ENCODE results near the gene CAMK2G.
A peak's percentile ranks its signal among the peaks of the same experiment; 100 is the strongest.
"Not testable (repeated sequence)": the region's sequence is repeated elsewhere in the genome, so short reads cannot be mapped to it uniquely, and the experiment has no call there.

The CAMK2G gene

DNA sequence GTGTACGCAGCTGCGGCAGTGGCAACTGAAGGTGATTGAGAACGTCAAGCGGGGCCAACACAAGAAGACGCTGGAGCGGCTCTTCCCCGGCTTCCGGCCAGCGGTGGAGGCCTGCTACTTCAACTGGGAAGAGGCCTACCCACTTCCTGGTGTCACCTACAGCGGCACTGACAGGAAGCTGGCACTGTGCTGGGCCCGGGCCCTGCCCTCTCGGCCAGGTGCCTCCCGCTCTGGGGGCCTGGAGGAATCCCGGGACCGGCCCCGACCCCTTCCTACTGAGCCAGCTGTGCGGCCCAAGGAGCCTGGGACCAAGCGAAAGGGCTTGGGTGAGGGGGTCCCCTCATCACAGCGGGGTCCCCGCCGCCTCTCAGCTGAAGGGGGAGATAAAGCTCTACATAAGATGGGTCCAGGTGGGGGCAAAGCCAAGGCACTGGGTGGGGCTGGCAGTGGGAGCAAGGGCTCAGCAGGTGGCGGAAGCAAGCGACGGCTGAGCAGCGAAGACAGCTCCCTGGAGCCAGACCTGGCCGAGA, 82.4 kb downstream of the CAMK2G start:
- in situ Hi-C loops (cut with HindIII; ENCODE audit: low pct_ligation_motif_present, low pct_unique_long_range_greater_than_20kb, low sequenced_read_pairs), result no loop called here

DNA sequence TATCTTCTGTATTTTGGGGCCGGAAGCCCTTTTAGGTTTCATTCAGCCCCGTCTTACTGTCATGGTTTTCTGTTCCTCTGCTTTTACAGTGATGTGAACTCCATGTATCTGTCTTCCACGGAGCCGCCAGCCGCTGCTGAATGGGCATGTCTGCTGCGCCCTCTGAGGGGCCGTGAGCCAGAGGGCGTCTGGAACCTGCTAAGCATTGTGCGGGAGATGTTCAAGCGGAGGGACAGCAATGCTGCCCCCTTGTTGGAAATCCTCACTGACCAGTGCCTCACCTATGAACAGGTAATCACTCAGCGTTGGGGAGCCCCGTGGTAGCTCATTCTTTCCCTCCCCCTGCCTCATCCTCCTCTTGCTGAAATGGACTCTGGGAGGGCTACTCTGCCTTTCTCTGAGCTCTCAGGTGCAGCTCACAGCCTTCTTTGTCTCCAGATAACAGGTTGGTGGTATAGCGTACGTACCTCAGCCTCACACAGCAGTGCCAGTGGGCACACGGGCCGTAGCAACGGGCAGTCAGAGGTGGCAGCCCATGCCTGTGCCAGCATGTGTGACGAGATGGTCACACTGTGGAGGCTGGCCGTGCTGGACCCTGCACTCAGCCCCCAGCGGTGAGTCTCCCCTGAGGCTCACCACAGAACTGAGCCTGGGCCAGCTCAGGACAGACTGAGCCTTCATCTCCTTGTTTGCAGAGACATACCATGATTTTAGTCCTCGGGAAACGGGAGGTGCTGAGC, 83.3 kb downstream of the CAMK2G start:
- no peak for DNase-seq
- in situ Hi-C loops (cut with HindIII; ENCODE audit: low pct_ligation_motif_present, low pct_unique_long_range_greater_than_20kb, low sequenced_read_pairs), result no loop called here

More for the DNA sequence above, 82.4 kb downstream of the CAMK2G start:
- DNase-seq, result no peak

DNA sequence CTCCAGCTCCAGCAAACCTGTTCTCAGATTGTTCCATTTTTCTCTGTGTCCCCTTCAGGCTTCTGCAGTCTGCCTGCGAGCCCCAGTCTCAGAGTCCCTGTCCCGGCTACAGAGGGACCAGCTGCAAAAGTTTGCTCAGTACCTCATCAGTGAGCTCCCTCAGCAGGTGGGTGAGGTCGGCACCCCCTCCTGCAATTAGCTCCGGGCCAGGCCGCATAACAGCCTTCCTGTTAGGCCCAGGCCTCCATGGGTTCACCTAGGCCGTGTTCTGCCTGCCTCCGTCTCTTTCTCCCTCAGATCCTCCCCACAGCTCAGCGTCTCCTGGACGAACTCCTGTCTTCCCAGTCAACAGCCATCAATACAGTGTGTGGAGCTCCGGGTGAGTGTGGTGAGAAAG, 84.7 kb downstream of the CAMK2G start:
- DNase-seq, result no peak
- in situ Hi-C loops (cut with HindIII; ENCODE audit: low pct_ligation_motif_present, low pct_unique_long_range_greater_than_20kb, low sequenced_read_pairs), result no loop called here

DNA sequence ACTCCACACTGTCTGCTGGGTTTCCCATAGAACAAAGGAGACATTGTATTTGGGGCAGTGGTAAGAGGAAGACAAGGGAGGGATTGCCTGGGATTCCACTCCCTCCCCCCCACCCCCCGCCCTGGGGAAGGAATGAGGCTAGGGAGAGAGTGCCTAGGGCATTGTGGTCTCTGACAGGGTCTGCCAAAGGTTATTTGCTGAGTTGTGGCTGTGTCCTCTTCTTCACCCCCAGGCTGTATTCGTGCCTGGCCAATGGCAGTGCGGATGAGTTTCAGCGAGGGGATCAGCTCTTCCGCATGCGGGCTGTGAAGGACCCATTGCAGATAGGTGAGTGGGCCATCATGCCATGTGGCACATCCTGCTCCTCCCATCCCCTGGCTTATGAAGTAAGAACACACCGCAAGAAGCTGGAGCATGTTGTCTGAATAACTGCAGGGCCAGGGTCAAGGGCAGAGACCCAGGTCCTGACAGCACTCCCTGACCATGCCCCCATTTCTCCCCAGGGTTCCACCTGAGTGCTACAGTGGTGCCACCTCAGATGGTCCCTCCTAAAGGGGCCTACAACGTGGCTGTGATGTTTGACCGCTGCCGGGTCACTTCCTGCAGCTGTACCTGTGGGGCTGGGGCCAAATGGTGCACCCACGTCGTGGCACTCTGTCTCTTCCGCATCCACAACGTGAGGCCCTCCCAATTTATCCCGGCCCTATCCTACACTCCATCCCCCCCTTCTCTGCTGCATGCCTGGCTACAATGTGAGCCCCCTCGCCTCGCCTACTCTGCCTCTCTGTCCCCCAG, 85.3 kb downstream of the CAMK2G start:
- in situ Hi-C loops (cut with HindIII; ENCODE audit: low pct_ligation_motif_present, low pct_unique_long_range_greater_than_20kb, low sequenced_read_pairs), result no loop called here
- no peak for DNase-seq

DNA sequence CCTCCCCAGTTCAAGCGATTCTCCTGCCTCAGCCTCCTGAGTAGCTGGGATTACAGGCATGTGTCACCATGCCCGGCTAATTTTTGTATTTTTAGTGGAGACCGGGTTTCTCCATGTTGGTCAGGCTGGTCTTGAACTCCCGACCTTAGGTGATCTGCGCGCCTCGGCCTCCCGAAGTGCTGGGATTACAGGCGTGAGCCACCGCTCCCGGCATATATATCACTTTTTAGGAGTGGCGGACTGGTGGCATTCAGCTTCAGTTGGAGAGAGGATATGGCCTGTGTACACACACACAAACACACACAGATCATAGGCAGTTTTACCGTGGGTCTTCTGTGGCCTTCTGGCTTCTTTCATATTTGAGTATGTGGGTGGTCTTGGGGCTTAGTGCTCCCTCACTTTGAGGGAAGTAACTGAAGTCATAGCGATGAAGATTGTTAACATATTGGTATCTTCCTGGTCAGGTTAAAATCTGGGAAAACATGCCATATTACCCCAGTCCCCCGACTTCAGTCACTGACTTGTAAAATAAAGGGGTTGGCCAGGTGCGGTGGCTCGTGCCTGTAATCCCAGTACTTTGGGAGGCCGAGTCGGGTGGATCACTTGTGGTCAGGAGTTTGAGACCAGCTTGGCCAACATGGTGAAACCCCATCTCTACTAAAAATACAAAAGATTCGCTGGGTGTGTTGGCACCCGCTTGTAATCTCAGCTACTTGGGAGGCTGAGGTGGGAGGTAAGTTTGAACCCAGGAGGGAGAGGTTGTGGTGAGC, 87.1 kb downstream of the CAMK2G start:
- DNase-seq; in situ Hi-C loops (cut with HindIII; ENCODE audit: low pct_ligation_motif_present, low pct_unique_long_range_greater_than_20kb, low sequenced_read_pairs): not testable (repeated sequence)

DNA sequence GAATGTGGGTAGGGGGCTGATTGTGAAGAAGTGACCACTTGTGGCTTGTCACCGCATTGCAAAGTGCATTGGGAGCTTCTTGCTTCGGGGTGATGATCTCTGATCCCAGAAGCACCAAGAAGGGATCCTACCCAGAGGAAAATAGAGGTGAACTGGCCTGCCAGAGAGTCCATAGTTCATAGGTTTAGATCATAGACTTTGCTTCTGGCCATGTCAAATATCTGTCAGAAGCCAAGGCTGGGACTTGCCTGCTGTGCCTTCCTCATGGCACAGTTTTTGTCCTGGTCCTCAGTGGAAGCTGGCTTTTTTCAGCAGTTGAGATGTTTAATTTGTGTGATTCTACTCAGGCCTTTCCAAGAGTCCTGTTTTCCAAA, 87.9 kb downstream of the CAMK2G start:
- in situ Hi-C loops (cut with HindIII; ENCODE audit: low pct_ligation_motif_present, low pct_unique_long_range_greater_than_20kb, low sequenced_read_pairs), result no loop called here
- no peak for DNase-seq

DNA sequence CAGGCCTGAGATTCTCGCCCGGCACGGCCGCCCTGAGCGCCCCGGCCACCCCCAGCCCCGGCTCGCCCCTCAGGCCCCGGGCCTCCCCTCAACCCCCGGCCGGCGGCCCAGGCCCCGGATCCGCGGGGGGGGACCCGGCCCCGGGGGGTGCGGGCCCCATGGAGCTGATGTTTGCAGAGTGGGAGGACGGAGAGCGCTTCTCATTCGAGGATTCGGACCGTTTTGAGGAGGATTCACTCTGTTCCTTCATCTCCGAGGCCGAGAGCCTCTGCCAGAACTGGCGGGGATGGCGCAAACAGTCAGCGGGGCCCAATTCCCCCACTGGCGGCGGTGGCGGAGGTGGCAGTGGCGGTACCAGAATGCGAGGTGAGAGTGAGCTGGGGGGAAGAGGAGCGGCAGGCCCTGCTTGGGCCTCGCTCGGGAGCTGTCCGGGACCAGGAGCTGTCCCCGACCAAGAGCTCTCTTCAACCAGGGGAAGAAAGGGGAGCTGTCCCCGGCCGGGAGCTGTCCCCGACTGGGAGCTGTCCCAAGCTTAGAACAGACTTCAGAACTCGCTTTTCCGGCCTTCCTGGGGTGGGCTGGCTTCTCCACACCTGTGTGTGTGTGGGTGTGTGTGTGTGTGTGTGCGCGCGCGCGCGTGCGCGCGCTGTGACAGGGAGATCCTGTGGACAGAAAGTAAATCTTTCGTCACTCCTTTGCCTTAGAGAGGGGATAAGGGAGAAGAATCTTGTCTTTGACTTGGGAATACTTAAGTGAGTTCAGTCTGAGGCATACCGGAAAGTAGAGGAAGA, 88.4 kb downstream of the CAMK2G start:
- DNase-seq, result peak; percentile 58
- in situ Hi-C loops (cut with HindIII; ENCODE audit: low pct_ligation_motif_present, low pct_unique_long_range_greater_than_20kb, low sequenced_read_pairs), result no loop called here

DNA sequence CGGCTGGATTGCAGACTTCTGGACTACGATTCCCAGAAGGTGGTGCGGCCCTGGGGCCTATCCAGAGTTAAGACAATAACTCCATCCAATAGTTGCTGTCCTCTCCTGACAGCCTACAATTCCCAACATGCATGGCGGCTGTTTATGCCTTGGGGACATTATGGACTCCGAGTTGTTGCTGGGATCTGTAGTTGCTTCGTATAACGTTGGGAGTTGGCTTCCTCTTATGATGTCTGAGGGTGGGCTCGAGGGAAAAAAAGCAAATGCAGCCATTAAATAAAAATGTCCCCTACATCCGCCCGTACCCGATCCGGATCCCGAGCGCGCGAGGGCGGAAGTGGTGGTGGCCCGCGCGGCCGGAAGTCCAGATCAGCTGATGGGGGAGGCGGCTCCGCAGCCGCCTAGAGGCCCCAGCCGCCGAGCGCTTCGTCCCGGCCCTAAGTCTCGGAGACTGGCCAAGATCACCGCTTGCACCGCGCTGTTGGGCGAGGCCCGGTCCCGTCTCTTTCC, 89.1 kb downstream of the CAMK2G start, which contains the start of gene ZSWIM8:
Gene ZSWIM8, plus strand, starts transcription at position 396 of the 510 bp plus-strand sequence. CDS start 273 bp downstream, outside the sequence.
- DNase-seq, result peak; percentile 97
- in situ Hi-C loops (cut with HindIII; ENCODE audit: low pct_ligation_motif_present, low pct_unique_long_range_greater_than_20kb, low sequenced_read_pairs), result no loop called here

DNA sequence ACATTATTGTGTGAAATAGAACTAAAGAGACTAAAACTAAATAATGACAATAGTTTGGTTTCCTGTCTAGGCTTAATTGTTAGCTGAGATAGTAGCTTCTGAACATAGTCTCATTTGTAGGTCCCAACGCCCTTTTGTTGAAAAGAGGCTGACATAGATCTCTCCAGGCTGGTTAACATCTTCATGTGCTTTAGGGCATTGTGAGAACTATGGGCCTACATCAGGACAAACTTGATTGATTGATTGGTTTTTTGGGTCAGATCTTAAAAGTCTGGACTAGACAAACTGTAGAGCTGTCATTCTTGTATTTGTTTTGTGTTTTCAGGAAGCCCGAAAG, 91.6 kb downstream of the CAMK2G start:
- in situ Hi-C loops (cut with HindIII; ENCODE audit: low pct_ligation_motif_present, low pct_unique_long_range_greater_than_20kb, low sequenced_read_pairs), result no loop called here
- DNase-seq, result no peak

DNA sequence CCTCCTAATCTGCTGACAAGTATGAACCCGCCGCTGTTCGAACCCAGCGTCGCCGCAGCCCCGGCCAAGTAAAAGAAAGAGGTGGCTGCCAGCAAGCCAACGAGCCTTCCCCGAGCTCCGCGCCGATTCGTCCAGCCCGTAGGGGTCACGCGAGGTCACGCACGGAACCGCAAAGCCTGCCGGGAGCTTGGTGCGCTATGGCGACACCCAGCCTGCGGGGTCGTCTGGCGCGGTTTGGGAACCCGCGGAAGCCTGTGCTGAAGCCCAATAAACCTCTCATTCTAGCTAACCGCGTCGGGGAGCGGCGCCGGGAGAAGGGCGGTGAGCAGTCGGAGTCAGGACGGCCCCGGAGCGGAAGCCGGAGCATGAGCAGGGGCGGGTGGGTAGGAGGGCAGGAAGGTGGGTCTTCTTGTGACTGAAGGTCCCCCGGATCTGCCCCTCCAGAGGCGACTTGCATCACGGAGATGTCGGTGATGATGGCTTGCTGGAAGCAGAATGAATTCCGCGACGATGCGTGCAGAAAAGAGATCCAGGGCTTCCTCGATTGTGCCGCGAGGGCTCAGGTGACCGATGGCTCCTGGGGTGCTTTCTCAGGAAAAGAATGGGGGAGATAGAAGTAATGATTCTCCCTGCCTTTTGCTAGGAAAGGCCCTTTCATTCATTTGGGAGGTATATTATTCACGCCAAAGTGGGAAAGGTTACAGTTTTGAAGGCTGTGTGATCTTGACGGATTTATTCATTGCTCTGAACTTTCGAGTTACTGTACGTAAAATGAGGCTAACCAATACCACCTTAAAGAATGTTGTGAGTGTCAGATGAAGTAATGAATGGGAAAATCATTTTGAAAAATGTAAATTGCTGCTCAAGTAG, 92.2 kb downstream of the CAMK2G start, which contains the start of gene CHCHD1:
Gene CHCHD1, plus strand, starts transcription at position 170 of the 870 bp plus-strand sequence. Its CDS starts 28 bp downstream, at position 198.
- DNase-seq, result peak; percentile 91
- in situ Hi-C loops (cut with HindIII; ENCODE audit: low pct_ligation_motif_present, low pct_unique_long_range_greater_than_20kb, low sequenced_read_pairs), result no loop called here

DNA sequence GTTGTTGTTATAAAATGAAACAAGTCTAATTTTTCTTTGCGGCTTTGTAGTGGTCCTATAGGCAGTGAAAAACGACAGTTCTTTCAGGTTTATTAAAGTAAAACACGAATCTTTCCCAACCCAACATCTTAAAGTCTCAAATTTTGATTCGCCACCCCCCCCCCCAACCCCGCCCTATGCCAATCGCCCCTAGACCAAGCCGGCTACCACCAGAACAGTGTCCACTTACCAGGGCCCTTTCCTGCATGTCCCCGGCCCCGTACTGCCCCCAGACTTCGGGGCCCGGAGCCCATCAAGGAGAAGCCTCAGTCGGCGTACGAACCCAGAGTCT, 92.8 kb downstream of the CAMK2G start:
- no peak for DNase-seq
- in situ Hi-C loops (cut with HindIII; ENCODE audit: low pct_ligation_motif_present, low pct_unique_long_range_greater_than_20kb, low sequenced_read_pairs), result no loop called here

DNA sequence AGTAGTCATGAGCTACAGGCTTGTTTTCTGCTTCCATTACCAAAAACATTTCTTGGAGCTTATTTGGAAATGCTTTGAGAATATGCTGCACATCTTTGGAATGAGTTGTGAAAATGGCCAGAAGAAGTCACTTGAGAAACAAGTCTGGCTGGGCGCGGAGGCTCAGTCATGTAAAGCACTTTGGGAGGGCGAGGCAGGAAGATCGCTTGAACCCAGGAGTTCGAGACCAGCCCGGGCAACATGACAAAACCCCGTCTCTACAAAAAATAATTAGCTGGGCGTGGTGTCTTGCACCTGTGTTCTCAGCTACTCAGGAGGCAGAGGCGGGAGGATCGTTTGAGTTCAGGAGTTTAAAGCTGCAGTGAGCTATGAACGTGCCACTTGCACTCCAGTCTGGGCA, 93.4 kb downstream of the CAMK2G start:
- in situ Hi-C loops (cut with HindIII; ENCODE audit: low pct_ligation_motif_present, low pct_unique_long_range_greater_than_20kb, low sequenced_read_pairs), result no loop called here
- no peak for DNase-seq

DNA sequence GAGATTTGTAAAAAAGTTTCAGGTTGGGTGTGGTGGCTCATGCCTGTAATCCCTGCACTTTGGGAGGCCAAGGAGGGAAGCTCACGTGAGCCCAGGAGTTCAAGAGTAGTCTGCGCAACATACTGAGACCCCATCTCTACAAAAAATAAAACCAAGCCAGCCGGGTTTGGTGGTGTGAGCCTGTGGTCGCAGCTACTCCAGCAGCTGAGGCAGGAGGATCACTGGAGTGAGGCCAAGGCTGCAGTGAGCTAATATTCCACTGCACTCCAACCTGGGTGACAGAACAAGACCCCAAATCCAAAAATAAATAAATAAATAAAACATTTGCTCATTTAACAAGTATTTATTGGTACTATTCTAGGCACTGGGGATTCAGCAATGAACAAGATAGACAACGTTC, 94.1 kb downstream of the CAMK2G start:
- in situ Hi-C loops (cut with HindIII; ENCODE audit: low pct_ligation_motif_present, low pct_unique_long_range_greater_than_20kb, low sequenced_read_pairs), result no loop called here
- DNase-seq, result no peak

DNA sequence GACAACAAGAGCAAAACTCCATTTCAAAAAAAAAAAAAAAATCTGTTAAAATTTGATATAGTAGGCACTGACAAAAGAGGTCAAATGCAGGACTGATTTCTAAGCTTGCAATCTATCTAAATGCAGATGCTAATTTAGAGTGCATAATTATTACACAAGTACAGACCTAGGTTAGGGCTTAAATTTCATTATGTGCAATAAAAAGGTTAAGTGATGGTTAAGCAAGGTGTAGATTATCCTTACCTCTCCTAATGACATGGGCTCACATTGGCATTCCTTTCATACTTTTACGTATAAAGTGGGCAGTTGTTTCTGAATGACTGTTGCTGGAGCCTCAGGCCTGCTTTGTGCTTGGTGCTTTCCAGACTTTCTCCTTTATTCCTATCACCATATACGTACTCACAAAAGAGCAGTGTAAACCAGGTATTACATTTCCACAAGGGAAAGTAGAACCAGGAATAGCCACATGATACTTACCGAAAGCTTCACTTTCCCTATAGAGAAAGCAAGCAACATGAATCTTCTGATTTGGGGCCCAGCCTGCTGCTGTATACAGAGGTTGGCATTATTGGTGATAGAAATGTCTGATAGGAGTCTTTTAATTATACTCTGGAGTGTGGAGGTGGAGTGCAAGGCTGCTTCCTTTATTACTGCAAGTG, 94.7 kb downstream of the CAMK2G start:
- in situ Hi-C loops (cut with HindIII; ENCODE audit: low pct_ligation_motif_present, low pct_unique_long_range_greater_than_20kb, low sequenced_read_pairs), result no loop called here
- no peak for DNase-seq

DNA sequence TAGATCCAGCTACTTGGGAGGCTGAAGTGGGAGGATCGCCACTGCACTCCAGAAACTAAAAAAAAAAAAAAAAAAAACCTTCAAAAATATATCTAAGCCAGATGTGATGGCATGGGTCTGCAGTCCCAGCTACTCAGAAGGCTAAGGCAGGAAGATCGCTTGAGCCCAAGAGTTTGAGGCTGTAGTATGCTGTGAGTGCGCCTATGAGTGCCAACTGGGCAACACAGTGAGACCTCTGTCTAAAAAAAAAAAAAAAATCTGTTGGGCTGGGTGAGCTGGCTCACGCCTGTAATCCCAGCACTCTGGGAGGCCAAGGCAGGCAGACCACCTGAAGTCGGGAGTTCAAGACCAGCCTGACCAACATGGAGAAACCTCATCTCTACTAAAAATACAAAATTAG, 95.3 kb downstream of the CAMK2G start:
- in situ Hi-C loops (cut with HindIII; ENCODE audit: low pct_ligation_motif_present, low pct_unique_long_range_greater_than_20kb, low sequenced_read_pairs), result no loop called here
- DNase-seq, result no peak

DNA sequence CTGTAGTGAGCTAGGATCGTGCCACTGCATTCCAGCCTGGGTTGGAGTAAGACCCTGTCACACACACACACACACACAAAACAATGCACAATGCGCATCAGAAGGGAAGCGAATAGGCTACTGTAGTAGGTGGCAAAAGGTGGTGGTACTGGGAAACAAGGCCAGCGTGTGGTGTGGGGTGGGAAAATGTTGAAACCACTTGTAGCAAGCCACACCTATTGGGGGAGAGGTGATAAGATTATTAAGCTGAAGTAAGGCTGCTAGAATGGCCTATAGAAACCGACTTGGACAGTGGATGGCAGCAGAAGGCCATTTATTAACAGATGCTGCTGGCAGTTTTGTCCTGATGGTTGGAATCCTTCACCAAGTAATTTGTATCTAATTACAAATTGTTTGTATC, 99.7 kb downstream of the CAMK2G start:
- in situ Hi-C loops (cut with HindIII; ENCODE audit: low pct_ligation_motif_present, low pct_unique_long_range_greater_than_20kb, low sequenced_read_pairs), result no loop called here
- DNase-seq, result peak; percentile 51

All from ACHN (cell line).